ENCODE measurements around the gene NOPCHAP1. TPM values are rescaled to one million over a fixed set of nuclear protein-coding genes. Genes with fewer than 3 reads are reported as not detected.

Gene NOPCHAP1
- total and polyA plus RNA-seq, 2 of the 8 experiments (the other 6 are each of a cell fraction or from before 2014, with no cell fraction given), result 14.9 to 39.5 TPM

DNA sequence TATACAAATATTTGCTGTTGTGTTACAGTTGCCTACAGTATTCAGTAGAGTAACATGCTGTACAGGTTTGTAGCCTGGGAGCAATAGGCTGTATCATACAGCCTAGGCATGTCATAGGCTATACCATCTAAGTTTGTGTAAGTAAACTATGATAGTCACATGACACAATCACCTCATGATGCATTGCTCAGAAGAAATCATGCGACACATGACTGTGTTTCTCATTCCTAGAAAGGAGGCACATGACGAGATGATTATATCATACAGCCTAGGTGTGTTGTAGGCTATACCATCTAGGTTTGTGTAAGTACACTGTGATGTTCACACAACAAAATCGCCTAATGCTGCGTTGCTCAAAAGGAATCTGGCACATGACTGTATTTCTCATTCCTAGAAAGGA lies 31.9 kb downstream of the NOPCHAP1 start (continued):
- TF ChIP-seq USF2 (IDR thresholded peaks at IDR 0.05; ENCODE audit: low read length) (no peak), SAP30 (IDR thresholded peaks at IDR 0.05; ENCODE audit: insufficient read depth, insufficient replicate concordance, low read length) (no peak), BACH1 (IDR thresholded peaks at IDR 0.05; ENCODE audit: low read length) (no peak), GABPA (IDR thresholded peaks at IDR 0.05; ENCODE audit: borderline replicate concordance, insufficient read depth, low read length) (no peak), RXRA (IDR thresholded peaks at IDR 0.05; ENCODE audit: insufficient read depth, low read depth, low read length) (no peak), SIRT6 (IDR thresholded peaks at IDR 0.05; ENCODE audit: low read length) (no peak)
